AG04450 (cell line): ENCODE results near the gene PRPSAP2. TPM values are rescaled to one million over a fixed set of nuclear protein-coding genes. Genes with fewer than 3 reads are reported as not detected.
"Not testable (repeated sequence)": the region's sequence is repeated elsewhere in the genome, so short reads cannot be mapped to it uniquely, and the experiment has no call there.

ENCODE experiments used
- CTCF ChIA-PET: fragments of 300-600, 350-600 bp; formaldehyde crosslinking; extraction: SDS; loops from one replicate; lab custom pipeline; 2022; ENCODE audit warnings: antibody characterized with exemption, inconsistent platforms; lab: Charles Lee
- POLR2A ChIA-PET: fragments of 350-600 bp; formaldehyde crosslinking; extraction: SDS; loops from one replicate; lab custom pipeline; 2021; ENCODE audit warnings: antibody characterized with exemption, inconsistent platforms; lab: Yijun Ruan, JAX
- DNase-seq: peaks from one replicate; pipeline ENCODE4 v3.0.0-alpha.2; 2011; ENCODE audit warnings: low read depth, low spot score
- H3K27ac ChIP-seq: one replicate; pipeline ENCODE4 v1.5.1; 2012; ENCODE audit warnings: low read depth, low read length, control low read depth
- H3K27me3 ChIP-seq: one replicate; pipeline ENCODE4 v1.6.0; 2012; ENCODE audit warnings: low read length; ENCODE audit not compliant: control insufficient read depth, insufficient read depth
- H3K4me3 ChIP-seq: 2 replicates; pipeline ENCODE4 v1.5.1; 2011; ENCODE audit warnings: mild to moderate bottlenecking, low read depth, low read length, control low read depth
- H3K9me3 ChIP-seq: 2 replicates; pipeline ENCODE4 v1.5.1; 2012; ENCODE audit warnings: low read length; ENCODE audit not compliant: control insufficient read depth, insufficient read depth
- CTCF ChIP-seq: IDR thresholded peaks from 2 replicates; pipeline ENCODE4 v1.5.1; 2011; ENCODE audit warnings: low read depth, low read length, control low read depth, inconsistent platforms
- polyA plus RNA-seq: library from polyadenylated mRNA; depleted of rRNA; stranded (reverse); fragments of >200 nt; gene quantifications from 2 replicates; pipeline ENCODE4 v1.2.3, GENCODE V29; 2011

PRPSAP2 gene
- polyA plus RNA-seq, 1 experiment = 33.9 TPM

GRCh38 chr17:18954321-18954720, 96.4 kb downstream of the PRPSAP2 start:
- H3K4me3 ChIP-seq = no peak overlapping the region
- H3K9me3 ChIP-seq = no peaks in the 10 kb centered on the region; the same call in 1 of the 2 replicates
- no peak for DNase-seq
- no peak overlapping the region for H3K27ac ChIP-seq
- ChIA-PET POLR2A (no interaction called here), CTCF (no interaction called here)
- TF ChIP-seq CTCF = no peak
- H3K27me3 ChIP-seq = peaks cover 14% of the 10 kb centered on the region

- Histone ChIP-seq H3K27ac (no peak overlapping the region), H3K9me3 (no peaks in the 10 kb centered on the region; the same call in 1 of the 2 replicates), H3K27me3 (peaks cover 11% of the 10 kb centered on the region), H3K4me3 (no peak overlapping the region)
- ChIA-PET CTCF (no interaction called here), POLR2A (no interaction called here)
- DNase-seq = no peak
- TF ChIP-seq CTCF = no peak
Observed at GRCh38 chr17:18955009-18955408, 97.1 kb downstream of the PRPSAP2 start.

GRCh38 chr17:18956021-18956420, 98.1 kb downstream of the PRPSAP2 start:
- DNase-seq, H3K9me3 ChIP-seq, POLR2A ChIA-PET, CTCF ChIA-PET, H3K27me3 ChIP-seq, H3K4me3 ChIP-seq, H3K27ac ChIP-seq: not testable (repeated sequence)

GRCh38 chr17:18956581-18956980, 98.7 kb downstream of the PRPSAP2 start:
- H3K27ac ChIP-seq = no peak overlapping the region
- no peak for DNase-seq
- peaks cover 3% of the 10 kb centered on the region for H3K27me3 ChIP-seq
- POLR2A ChIA-PET = no interaction called here
- H3K4me3 ChIP-seq = no peak overlapping the region
- H3K9me3 ChIP-seq = no peaks in the 10 kb centered on the region; the same call in 1 of the 2 replicates
- TF ChIP-seq CTCF = no peak
- CTCF ChIA-PET = interaction anchor here (0.6 kb wide), 1 partner anchor 21 kb away, joined by 3 read pairs; no protein-coding TSS in a partner anchor

- no peak for TF ChIP-seq CTCF
- DNase-seq = no peak
- no peaks in the 10 kb centered on the region; the same call in 1 of the 2 replicates for H3K9me3 ChIP-seq
- H3K4me3 ChIP-seq = no peak overlapping the region
- ChIA-PET POLR2A (no interaction called here), CTCF (no interaction called here)
- no peaks in the 10 kb centered on the region for H3K27me3 ChIP-seq
- no peak overlapping the region for H3K27ac ChIP-seq
Observed at GRCh38 chr17:18957831-18958230, 99.9 kb downstream of the PRPSAP2 start.

- Histone ChIP-seq H3K27ac (no peak overlapping the region), H3K9me3 (no peaks in the 10 kb centered on the region; the same call in 1 of the 2 replicates), H3K27me3 (no peaks in the 10 kb centered on the region), H3K4me3 (no peak overlapping the region)
- CTCF ChIA-PET = no interaction called here
- DNase-seq = no peak
- POLR2A ChIA-PET = no interaction called here
- TF ChIP-seq CTCF = no peak
Observed at GRCh38 chr17:18958611-18959010, 100.7 kb downstream of the PRPSAP2 start.
